ENCODE data around the gene ATP9A. TPM values are rescaled to one million over a fixed set of nuclear protein-coding genes. Genes with fewer than 3 reads are reported as not detected.
A peak's percentile ranks its signal among the peaks of the same experiment; 100 is the strongest.
"Not testable (repeated sequence)": the region's sequence is repeated elsewhere in the genome, so short reads cannot be mapped to it uniquely, and the experiment has no call there.

Gene ATP9A
- total RNA-seq, 1 donor from 2014 or later, result 19.3 TPM

- no peak for DNase-seq (ENCODE audit: low spot score)
These were observed 186.6 kb downstream of the ATP9A start for GRCh38 chr20:51581571-51581970.

GRCh38 chr20:51579137-51579536 lies 189.1 kb downstream of the ATP9A start:
- DNase-seq (ENCODE audit: low spot score), result peak; percentile 69

GRCh38 chr20:51578145-51578459 lies 190.1 kb downstream of the ATP9A start:
- DNase-seq (ENCODE audit: low spot score), result no peak

GRCh38 chr20:51577432-51578144 lies 190.6 kb downstream of the ATP9A start:
- no peak for DNase-seq (ENCODE audit: low spot score)

- DNase-seq (ENCODE audit: low spot score), result no peak
These were observed 192.7 kb downstream of the ATP9A start for GRCh38 chr20:51575486-51575885.

- DNase-seq (ENCODE audit: low spot score), result no peak
These were observed 193.7 kb downstream of the ATP9A start for GRCh38 chr20:51574248-51575033.

GRCh38 chr20:51573576-51574243 lies 194.5 kb downstream of the ATP9A start:
- DNase-seq (ENCODE audit: low spot score), result no peak

GRCh38 chr20:51571460-51571794 lies 196.8 kb downstream of the ATP9A start:
- no peak for DNase-seq (ENCODE audit: low spot score)

- peak; percentile 80 for DNase-seq (ENCODE audit: low spot score)
These were observed 197.3 kb downstream of the ATP9A start for GRCh38 chr20:51570739-51571459.

GRCh38 chr20:51569815-51570738 lies 198.1 kb downstream of the ATP9A start:
- no peak for DNase-seq (ENCODE audit: low spot score)

GRCh38 chr20:51568533-51568932 lies 199.7 kb downstream of the ATP9A start:
- not testable (repeated sequence) for DNase-seq (ENCODE audit: low spot score)

GRCh38 chr20:51567622-51568021 lies 200.6 kb downstream of the ATP9A start:
- no peak for DNase-seq (ENCODE audit: low spot score)

- no peak for DNase-seq (ENCODE audit: low spot score)
These were observed 201.6 kb downstream of the ATP9A start for GRCh38 chr20:51566594-51566993.

- no peak for DNase-seq (ENCODE audit: low spot score)
These were observed 202.7 kb downstream of the ATP9A start for GRCh38 chr20:51565298-51566144.

GRCh38 chr20:51563486-51564332 lies 204.5 kb downstream of the ATP9A start:
- peak; percentile 93 for DNase-seq (ENCODE audit: low spot score)

- no peak for DNase-seq (ENCODE audit: low spot score)
These were observed 205.1 kb downstream of the ATP9A start for GRCh38 chr20:51563174-51563485.

- peak; percentile 97 for DNase-seq (ENCODE audit: low spot score)
These were observed 205.6 kb downstream of the ATP9A start for GRCh38 chr20:51562332-51563173.

- no peak for DNase-seq (ENCODE audit: low spot score)
These were observed 206.2 kb downstream of the ATP9A start for GRCh38 chr20:51562027-51562331.

All from umbilical cord (tissue), 2 donors.